Measurements from ENCODE around the gene ARSA. TPM values are rescaled to one million over a fixed set of nuclear protein-coding genes. Genes with fewer than 3 reads are reported as not detected.
"Not testable (repeated sequence)": the region's sequence is repeated elsewhere in the genome, so short reads cannot be mapped to it uniquely, and the experiment has no call there.

ARSA gene
- total RNA-seq: 10 to 100 TPM; 27.0 to 32.5 TPM
- long read RNA-seq, transcript ARSA-202 (9 exons, 1,895 nt): minor isoform, 6 of 47 reads
- long read RNA-seq, transcript ARSA-201 (8 exons, 2,050 nt): major isoform, 13 of 47 reads
- long read RNA-seq, partial matches to known transcripts: 14 of 47 reads
- long read RNA-seq, other reads (novel, unspliced or antisense): 9 of 47 reads

DNA sequence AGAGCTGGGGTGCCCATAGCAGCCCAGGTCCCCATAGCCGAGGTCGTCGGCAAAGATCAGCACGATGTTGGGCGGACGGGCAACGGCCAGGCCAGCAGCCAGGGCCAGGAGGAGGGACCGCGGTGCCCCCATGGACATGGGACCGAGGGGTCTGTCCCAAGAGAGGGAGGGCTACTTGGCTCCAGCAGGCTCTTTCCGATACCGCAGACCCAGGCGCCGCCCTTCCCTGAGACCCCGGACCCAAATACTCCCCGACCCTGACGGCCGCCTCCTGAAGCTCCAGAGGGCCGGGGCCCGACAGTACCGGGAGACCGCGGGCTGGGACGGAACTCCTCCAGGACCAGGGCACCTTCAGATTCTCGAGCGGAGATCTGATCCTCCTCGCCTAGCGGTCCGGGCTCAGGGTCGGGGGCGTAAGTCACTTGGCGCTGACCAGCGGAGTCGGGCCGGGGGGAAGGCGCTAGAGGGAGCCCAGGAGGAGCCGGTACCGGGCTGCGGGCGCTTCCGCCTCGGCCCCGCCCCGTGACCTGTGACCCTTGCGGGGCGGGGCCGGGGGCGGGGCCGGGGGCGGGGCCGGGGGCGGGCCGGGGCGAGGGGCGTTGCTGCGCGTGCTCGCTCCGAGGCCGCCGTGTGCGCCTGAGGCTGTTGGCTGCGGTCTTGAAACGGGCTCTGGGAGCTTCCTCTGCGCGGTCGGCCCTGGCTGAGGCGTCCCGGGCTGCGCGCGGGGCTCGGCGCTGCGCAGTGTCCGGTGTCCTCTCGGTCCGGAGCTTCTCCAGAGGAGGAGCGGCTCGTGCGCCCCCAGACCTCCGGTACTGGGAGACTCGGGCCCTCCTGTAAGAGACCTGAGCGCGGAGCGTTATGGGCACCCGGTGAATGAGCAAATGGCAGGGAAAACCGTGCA is at the start of gene ARSA:
TSS of gene ARSA (minus strand) at position 511 of the 901 bp plus-strand sequence. CDS start at position 138, 373 bp downstream.
- ATAC-seq (peak; percentile 94 to 96), DNase-seq (peak; percentile 89)
- intact Hi-C loops (cut with DNase I): no loop called here

DNA sequence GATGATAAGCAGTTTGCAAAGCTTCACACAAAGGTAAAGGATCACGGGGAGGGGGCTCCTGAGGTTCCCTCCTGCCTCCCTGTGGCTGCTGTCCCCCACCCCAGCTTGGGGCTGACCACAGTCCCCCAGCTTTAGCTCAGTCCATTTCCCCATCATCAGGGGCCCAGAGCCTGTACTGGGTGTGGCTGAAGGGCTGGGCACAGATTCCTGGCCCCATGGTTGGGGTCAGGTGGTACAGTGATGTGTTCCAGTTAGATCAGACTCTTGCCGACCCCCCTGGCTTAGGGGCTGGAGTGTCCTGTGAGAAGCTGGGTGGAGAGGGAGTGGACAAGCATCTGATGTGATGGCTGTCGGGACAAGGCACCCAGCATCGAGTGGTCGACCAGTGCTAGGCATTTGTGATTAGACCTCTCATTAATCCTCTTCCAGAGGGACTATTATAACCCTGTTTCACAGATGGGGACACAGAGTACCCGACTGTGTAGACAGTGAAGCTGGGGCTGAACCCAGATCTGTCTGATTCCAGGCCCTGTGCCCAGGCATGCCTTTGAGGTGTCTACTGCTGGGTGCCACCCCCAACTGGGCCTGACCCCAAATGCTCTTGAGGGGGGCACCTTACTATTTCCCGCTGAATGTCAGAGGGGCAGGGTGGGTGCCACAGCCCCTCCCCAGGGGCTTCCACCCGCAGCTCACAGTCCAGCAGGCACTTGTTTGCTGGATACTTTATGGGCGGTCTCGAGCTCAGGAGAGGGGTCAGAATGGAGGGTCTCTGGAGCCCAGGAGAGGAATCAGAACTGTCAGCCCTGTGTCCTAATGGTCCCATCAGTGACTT is 48.9 kb upstream of the ARSA start:
- intact Hi-C loops (cut with DNase I): no loop called here
- DNase-seq (no peak), ATAC-seq (no peak)

GRCh38 chr22:50676180-50676636 is 48.3 kb upstream of the ARSA start:
- ATAC-seq (no peak), DNase-seq (no peak)
- intact Hi-C loops (cut with DNase I): no loop called here

GRCh38 chr22:50675553-50676179 is 47.7 kb upstream of the ARSA start:
- DNase-seq (no peak), ATAC-seq (no peak)
- intact Hi-C loops (cut with DNase I): no loop called here

DNA sequence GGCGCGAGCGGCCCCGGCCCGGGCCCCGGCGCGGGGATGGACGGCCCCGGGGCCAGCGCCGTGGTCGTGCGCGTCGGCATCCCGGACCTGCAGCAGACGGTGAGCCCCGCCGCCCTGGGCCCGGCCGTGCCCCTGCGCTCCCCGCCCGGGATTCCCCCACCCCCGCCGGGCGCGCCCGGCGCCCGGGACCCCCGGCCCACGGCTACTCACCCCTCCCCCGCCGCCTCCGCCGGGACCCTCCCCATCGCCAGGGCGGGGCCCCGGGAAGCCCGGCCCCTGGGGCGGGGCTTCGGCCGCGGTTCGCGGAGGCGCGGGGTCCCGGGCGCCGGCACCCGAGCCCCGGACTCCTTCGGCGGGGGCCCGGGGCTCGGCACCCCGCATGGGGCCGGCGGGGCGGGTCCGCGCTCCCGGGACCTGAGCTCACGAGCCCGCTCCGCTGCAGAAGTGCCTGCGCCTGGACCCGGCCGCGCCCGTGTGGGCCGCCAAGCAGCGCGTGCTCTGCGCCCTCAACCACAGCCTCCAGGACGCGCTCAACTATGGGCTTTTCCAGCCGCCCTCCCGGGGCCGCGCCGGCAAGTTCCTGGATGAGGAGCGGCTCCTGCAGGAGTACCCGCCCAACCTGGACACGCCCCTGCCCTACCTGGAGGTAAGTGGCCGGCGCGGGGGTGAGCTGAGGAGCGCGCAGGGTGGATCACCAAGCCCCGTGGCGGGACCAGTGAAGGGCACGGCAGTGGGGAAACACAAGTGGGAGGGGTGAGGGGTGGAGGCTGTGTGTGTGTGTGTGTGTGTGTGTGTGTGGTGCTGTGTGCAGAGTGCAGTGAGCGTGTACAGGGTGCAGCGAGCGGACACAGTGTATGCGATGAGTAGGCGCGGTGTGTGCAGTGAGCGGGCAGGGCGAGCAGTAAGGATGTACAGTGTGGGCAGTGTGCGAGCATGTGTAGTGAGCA is 46.9 kb upstream of the ARSA start:
- intact Hi-C loops (cut with DNase I): no loop called here
- peak; percentile 26 for DNase-seq
- ATAC-seq: no peak

DNA sequence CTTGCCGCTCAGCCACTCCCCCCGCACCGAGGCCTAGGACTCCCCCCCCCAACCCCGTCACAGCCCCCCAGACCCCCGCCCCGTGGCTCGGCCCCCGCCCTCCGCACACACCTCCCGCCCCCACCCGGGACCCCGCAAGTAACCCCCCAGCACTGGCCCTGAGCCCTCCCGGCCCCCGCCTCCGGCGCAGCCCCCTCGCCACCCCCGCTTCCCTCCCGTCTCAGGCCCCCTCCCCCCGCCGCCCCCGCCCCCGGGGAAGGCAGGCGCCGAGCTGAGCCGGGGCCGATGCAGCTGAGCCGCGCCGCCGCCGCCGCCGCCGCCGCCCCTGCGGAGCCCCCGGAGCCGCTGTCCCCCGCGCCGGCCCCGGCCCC is 46.2 kb upstream of the ARSA start:
- peak; percentile 23 for DNase-seq
- ATAC-seq: no peak
- intact Hi-C loops (cut with DNase I): no loop called here

GRCh38 chr22:50673231-50674129 is 45.5 kb upstream of the ARSA start:
- ATAC-seq: no peak
- DNase-seq: peak; percentile 35
- intact Hi-C loops (cut with DNase I): no loop called here

DNA sequence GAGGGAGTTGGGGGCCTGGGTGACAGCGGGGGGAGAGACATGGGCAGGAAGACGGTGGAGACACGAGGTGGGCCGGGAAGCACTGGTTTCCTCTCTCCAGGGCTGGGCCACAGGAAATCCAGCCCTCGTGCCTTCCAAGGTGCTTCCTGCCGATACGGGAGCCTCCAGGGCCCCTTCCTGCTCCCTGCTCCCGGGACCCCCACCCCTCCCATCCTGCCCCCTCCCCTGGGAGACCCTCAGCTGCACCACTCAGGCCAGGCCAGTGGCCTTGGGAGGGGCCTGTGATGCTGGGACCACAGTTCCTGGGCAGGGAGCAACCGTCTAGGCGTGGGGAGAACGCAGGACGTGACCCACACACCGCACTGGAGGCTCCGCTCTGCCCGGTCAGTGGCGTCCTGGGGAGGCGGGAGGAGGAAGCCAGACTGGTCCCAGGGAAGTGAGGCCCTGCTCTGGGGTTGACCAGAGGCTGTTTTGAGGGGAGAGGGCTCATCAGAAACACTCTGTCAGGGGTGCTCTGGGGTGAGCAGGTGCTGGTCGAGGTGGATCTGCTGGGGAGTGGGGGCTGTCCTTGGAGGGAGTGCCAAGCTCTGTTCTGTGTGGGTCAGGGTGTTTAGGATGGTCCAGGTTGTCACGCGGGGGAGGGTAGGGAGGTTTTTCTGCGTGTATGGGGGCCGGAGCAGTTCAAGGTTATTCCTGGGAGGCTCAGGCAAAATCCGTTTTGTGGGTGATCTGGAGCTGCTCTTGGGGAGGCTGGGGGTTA is 44.7 kb upstream of the ARSA start, which contains the start of gene SHANK3:
TSS of gene SHANK3 (plus strand) at position 353 of the 760 bp plus-strand sequence.
- ATAC-seq (peak; percentile 70 to 82), DNase-seq (peak; percentile 89)
- intact Hi-C loops (cut with DNase I): no loop called here

DNA sequence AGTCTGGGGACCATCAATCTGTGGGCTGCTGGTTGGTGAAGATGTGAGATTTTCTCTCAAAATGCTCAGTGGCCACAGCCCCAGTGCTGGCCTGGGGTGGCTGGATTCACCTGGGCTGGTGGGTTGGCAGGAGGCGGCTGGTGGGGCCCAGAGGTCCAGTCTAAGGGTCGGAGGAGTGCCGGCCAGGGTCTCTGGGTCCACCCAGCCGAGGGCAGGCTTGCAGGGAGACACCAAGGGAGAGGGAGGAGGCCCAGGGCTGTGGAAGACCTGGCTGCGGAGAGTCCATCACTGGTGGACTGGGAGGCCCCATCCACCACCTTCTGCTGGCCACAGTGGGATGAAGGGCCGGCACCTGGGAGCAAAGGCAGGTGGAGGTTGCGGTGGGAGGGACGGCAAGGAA is 44.1 kb upstream of the ARSA start:
- intact Hi-C loops (cut with DNase I): no loop called here
- ATAC-seq: peak in 1 of 2 donors; percentile 2
- DNase-seq: no peak

DNA sequence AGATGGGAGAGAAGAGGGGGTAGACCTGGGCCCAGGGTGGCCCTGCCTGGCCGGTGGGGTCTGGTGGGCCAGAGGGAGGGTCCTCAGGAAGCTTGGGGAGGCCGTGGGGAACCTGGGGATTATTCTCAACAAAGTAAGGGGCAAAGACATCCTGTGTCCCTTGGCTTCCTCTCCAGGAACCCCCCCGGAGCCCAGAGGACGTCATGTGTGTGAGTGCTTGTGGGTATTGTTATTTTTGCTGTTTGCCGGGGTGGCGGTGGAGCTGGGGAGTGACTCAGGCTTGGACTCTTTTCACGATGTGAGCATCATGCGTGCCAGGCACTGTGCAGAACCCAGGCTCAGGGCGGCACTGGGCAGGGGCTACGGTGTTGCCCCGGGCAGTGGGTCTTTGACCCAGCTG is 43.7 kb upstream of the ARSA start:
- intact Hi-C loops (cut with DNase I): no loop called here
- DNase-seq: peak; percentile 55
- ATAC-seq: peak in 1 of 2 donors; percentile 20

DNA sequence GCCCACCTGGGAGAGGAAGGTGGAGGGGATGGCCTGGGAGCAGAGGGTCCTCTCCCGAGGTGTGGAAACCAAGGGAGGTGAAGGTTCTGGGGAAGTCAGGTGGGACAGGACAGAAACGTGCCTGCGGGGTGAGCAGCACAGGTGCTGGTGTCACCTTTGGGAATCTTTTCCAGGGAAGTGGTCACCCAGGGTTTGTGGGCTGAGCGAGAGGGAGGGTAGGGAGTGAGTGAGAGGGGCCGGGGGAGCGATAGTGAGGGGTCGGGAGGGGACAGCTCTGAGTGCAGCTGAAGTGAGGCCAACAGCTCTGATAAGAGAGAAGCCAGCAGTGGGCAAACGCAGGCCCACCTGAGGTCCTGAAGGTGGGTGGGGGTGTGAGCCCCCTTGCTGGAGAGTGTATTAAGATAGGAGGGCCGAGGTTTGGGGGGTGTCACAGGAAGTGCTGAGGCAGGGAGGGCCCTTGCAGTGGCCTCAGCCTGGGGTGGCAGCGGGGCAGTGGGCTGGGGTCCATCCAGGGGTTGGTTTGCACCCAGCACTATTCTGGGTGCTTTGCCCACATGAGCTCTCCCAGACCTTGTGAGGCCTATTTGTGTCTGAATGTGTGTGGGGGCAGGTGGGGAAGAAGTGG is 43.1 kb upstream of the ARSA start:
- ATAC-seq: no peak
- no peak for DNase-seq
- intact Hi-C loops (cut with DNase I): no loop called here

GRCh38 chr22:50670513-50670912 is 42.6 kb upstream of the ARSA start:
- intact Hi-C loops (cut with DNase I): no loop called here
- ATAC-seq: peak in 1 of 2 donors; percentile 5
- peak; percentile 33 for DNase-seq

- ATAC-seq (no peak), DNase-seq (no peak)
- intact Hi-C loops (cut with DNase I): no loop called here
These were observed 37.8 kb upstream of the ARSA start for GRCh38 chr22:50665738-50666137.

DNA sequence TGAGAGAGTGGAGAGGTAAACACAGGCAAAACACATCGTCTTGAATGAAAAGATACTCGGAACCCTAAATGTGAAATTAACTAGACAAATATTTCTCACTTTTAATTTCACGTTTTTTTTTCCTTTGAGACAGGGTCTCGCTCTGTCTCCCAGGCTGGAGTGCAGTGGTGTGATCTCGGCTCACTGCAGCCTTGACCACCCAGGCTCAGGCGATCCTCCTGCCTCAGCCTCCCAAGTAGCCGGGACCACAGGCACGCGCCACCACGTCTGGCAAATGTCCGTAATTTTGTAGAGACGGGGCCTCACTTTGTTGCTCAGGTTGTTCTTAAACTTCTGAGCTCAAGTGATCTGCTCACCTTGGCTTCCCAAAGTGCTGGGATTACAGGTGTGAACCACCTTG is 37.3 kb upstream of the ARSA start:
- DNase-seq (no peak), ATAC-seq (no peak)
- intact Hi-C loops (cut with DNase I): no loop called here

- ATAC-seq (no peak), DNase-seq (no peak)
- intact Hi-C loops (cut with DNase I): no loop called here
These were observed 32.4 kb upstream of the ARSA start for GRCh38 chr22:50660306-50660705.

DNA sequence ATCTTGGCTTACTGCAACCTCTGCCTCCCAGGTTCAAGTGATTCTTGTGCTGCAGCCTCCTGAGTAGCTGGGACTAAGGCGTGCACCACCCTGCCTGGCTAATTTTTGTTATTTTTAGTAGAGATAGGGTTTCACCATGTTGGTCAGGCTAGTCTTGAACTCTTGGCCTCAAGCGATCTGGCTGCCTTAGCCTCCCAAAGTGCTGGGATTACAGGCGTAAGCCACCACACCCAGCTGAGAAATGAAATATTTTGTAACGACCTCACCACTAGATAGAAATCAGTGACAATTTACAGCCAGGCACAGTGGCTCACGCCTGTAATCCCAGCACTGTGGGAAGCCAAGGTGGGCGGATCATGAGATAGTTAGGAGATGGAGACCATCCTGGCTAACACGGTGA is 31.8 kb upstream of the ARSA start:
- intact Hi-C loops (cut with DNase I); ATAC-seq; DNase-seq: not testable (repeated sequence)
